ENCODE data around the gene CEL. TPM values are rescaled to one million over a fixed set of nuclear protein-coding genes. Genes with fewer than 3 reads are reported as not detected.

CEL gene
- total RNA-seq, 1 experiment from 2014 or later: 2.8 TPM

DNA sequence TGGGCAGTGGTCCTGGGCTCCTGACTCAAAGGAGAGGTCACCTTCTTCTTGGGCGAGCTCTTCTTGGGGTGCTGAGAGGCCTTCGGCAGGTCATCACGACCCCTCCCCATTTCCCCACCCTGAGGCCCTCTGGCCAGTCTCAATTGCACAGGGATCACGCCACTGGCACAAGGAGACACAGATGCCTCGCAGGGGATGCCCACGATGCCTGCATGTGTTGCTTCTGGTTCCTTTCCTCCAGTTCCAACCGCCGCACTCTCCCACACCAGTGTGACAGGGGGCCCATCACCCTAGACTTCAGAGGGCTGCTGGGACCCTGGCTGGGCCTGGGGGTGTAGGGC, 1.3 kb downstream of the CEL start:
- no TSS peak for BruUV-seq (replicated peaks)
- H3K27me3 ChIP-seq (replicated peaks; ENCODE audit: insufficient read depth, low read depth, low read length, poor library complexity): no peaks in the 10 kb centered on the region
- CTCF ChIA-PET: no interaction called here

DNA sequence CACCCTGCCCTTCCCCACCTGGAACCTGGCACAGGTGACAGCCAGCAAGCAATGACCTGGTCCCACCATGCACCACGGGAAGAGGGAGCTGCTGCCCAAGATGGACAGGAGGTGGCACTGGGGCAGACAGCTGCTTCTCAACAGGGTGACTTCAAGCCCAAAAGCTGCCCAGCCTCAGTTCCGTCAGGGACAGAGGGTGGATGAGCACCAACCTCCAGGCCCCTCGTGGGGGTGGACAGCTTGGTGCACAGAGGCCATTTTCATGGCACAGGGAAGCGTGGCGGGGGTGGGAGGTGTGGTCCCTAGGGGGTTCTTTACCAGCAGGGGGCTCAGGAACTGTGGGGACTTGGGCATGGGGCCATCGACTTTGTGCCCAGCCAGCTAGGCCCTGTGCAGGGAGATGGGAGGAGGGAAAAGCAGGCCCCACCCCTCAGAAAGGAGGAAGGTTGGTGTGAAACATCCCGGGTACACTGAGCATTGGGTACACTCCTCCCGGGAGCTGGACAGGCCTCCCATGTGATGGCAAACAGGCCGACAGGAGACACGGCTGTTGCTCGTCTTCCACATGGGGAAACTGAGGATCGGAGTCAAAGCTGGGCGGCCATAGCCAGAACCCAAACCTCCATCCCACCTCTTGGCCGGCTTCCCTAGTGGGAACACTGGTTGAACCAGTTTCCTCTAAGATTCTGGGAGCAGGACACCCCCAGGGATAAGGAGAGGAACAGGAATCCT, 1.9 kb downstream of the CEL start:
- no TSS peak for BruUV-seq (replicated peaks)

More for the DNA sequence above, 1.3 kb downstream of the CEL start:
- Histone ChIP-seq H3K9me3 (ENCODE audit: low read depth, low read length, poor library complexity, severe bottlenecking) (no peaks in the 10 kb centered on the region), H3K36me3 (ENCODE audit: insufficient read depth, low read length, poor library complexity, severe bottlenecking) (no peaks in the 10 kb centered on the region), H3K4me3 (ENCODE audit: low read depth, low read length, poor library complexity, severe bottlenecking) (no peak overlapping the region), H3K27ac (ENCODE audit: low read depth, low read length, poor library complexity, severe bottlenecking) (no peak overlapping the region), H3K4me1 (ENCODE audit: insufficient read depth, low read length, poor library complexity, severe bottlenecking) (no peaks in the 10 kb centered on the region)
- DNase-seq (ENCODE audit: low spot score): no peak
- intact Hi-C loops (cut with micrococcal nuclease; ENCODE audit: unreplicated experiment): no loop called here
- POLR2A ChIA-PET (ENCODE audit: low non-redundant PET): no interaction called here
- no peak for TF ChIP-seq EZH2 (IDR thresholded peaks at IDR 0.05; ENCODE audit: borderline replicate concordance, low read depth, low read length, poor library complexity, severe bottlenecking)
- TF ChIP-seq CTCF (conservative IDR thresholded peaks at IDR 0.05; ENCODE audit: low read depth, low read length): no peak

DNA sequence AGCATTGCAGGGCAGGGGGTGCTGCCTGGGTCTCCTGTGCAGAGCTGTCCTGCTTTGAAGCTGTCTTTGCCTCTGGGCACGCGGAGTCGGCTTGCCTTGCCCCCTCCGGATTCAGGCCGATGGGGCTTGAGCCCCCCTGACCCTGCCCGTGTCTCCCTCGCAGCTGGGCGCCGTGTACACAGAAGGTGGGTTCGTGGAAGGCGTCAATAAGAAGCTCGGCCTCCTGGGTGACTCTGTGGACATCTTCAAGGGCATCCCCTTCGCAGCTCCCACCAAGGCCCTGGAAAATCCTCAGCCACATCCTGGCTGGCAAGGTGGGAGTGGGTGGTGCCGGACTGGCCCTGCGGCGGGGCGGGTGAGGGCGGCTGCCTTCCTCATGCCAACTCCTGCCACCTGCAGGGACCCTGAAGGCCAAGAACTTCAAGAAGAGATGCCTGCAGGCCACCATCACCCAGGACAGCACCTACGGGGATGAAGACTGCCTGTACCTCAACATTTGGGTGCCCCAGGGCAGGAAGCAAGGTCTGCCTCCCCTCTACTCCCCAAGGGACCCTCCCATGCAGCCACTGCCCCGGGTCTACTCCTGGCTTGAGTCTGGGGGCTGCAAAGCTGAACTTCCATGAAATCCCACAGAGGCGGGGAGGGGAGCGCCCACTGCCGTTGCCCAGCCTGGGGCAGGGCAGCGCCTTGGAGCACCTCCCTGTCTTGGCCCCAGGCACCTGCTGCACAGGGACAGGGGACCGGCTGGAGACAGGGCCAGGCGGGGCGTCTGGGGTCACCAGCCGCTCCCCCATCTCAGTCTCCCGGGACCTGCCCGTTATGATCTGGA, 2.7 kb downstream of the CEL start:
- no peaks in the 10 kb centered on the region for H3K27me3 ChIP-seq (replicated peaks; ENCODE audit: insufficient read depth, low read depth, low read length, poor library complexity)
- POLR2A ChIA-PET (ENCODE audit: low non-redundant PET): no interaction called here
- no peak overlapping the region for H3K4me3 ChIP-seq (ENCODE audit: low read depth, low read length, poor library complexity, severe bottlenecking)
- no peaks in the 10 kb centered on the region for H3K9me3 ChIP-seq (ENCODE audit: low read depth, low read length, poor library complexity, severe bottlenecking)
- intact Hi-C loops (cut with micrococcal nuclease; ENCODE audit: unreplicated experiment): no loop called here
- H3K4me1 ChIP-seq (ENCODE audit: insufficient read depth, low read length, poor library complexity, severe bottlenecking): no peaks in the 10 kb centered on the region
- CTCF ChIA-PET: no interaction called here
- no TSS peak for BruUV-seq (replicated peaks)
- H3K27ac ChIP-seq (ENCODE audit: low read depth, low read length, poor library complexity, severe bottlenecking): no peak overlapping the region
- H3K36me3 ChIP-seq (ENCODE audit: insufficient read depth, low read length, poor library complexity, severe bottlenecking): no peaks in the 10 kb centered on the region
- no peak for DNase-seq (ENCODE audit: low spot score)
- TF ChIP-seq CTCF (conservative IDR thresholded peaks at IDR 0.05; ENCODE audit: low read depth, low read length): no peak
- no peak for TF ChIP-seq EZH2 (IDR thresholded peaks at IDR 0.05; ENCODE audit: borderline replicate concordance, low read depth, low read length, poor library complexity, severe bottlenecking)

More for the DNA sequence above, 1.9 kb downstream of the CEL start:
- no peak for DNase-seq (ENCODE audit: low spot score)
- Histone ChIP-seq H3K27me3 (replicated peaks; ENCODE audit: insufficient read depth, low read depth, low read length, poor library complexity) (no peaks in the 10 kb centered on the region), H3K27ac (ENCODE audit: low read depth, low read length, poor library complexity, severe bottlenecking) (no peak overlapping the region), H3K4me3 (ENCODE audit: low read depth, low read length, poor library complexity, severe bottlenecking) (no peak overlapping the region), H3K4me1 (ENCODE audit: insufficient read depth, low read length, poor library complexity, severe bottlenecking) (no peaks in the 10 kb centered on the region), H3K36me3 (ENCODE audit: insufficient read depth, low read length, poor library complexity, severe bottlenecking) (no peaks in the 10 kb centered on the region), H3K9me3 (ENCODE audit: low read depth, low read length, poor library complexity, severe bottlenecking) (no peaks in the 10 kb centered on the region)
- TF ChIP-seq CTCF (conservative IDR thresholded peaks at IDR 0.05; ENCODE audit: low read depth, low read length) (no peak), EZH2 (IDR thresholded peaks at IDR 0.05; ENCODE audit: borderline replicate concordance, low read depth, low read length, poor library complexity, severe bottlenecking) (no peak)
- ChIA-PET POLR2A (ENCODE audit: low non-redundant PET) (no interaction called here), CTCF (no interaction called here)
- intact Hi-C loops (cut with micrococcal nuclease; ENCODE audit: unreplicated experiment): no loop called here

Measured in A673 (cell line).